Measurements from ENCODE around the gene BRIP1.
"Not testable (repeated sequence)": the region's sequence is repeated elsewhere in the genome, so short reads cannot be mapped to it uniquely, and the experiment has no call there.

Gene BRIP1

DNA sequence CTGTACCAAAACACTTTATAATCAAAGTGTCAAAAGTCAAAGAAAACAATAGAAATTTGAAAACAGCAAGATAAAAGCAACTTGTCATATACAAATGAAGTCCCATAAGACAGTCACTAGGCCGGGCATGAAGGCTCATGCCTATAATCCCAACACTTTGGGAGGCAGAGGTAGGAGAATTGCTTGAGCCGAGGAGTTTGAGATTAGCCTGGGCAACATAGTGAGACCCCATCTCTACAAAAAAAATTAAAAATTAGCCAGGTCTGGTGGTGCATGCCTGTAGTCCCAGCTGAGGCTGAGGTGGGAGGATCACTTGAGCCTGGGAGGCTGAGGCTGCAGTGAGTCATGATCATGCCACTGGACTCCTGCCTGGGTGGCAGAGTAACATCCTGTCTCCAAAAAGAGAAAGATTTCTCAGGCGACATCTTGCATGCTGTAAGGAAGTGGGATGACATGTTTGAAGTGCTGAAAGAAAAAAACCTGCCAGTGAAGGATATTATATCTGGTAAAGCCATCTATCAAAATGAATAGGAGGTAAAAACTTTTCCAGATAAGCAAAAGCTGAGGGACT lies 173.6 kb downstream of the BRIP1 start:
- 0 out of 22 replicates have a peak overlapping the region, but pooled peaks of 1 of the 11 experiments have one; percentile 13 for H3K4me2 ChIP-seq
- H3K4me1 ChIP-seq = peaks cover 0 to 6% (median 0%) of the 10 kb centered on the region in 10 experiments; a peak in 3 of 20 replicates
- H4K20me1 ChIP-seq = no peaks in the 10 kb centered on the region
- TF ChIP-seq Cebpa-rat (IDR thresholded peaks at IDR 0.05) = no peak
- no peak overlapping the region for H3K4me3 ChIP-seq
- no peak overlapping the region for H3K27ac ChIP-seq
- H3K9ac ChIP-seq = no peak overlapping the region
- H3K36me3 ChIP-seq = peaks cover 0 to 85% (median 48%) of the 10 kb centered on the region in 11 experiments; a peak in 17 of 22 replicates
- peaks cover 0 to 10% (median 0%) of the 10 kb centered on the region in 11 experiments; a peak in 4 of 22 replicates for H3K9me3 ChIP-seq (replicated peaks in 1 of 11)
- no peaks in the 10 kb centered on the region for H3K27me3 ChIP-seq

DNA sequence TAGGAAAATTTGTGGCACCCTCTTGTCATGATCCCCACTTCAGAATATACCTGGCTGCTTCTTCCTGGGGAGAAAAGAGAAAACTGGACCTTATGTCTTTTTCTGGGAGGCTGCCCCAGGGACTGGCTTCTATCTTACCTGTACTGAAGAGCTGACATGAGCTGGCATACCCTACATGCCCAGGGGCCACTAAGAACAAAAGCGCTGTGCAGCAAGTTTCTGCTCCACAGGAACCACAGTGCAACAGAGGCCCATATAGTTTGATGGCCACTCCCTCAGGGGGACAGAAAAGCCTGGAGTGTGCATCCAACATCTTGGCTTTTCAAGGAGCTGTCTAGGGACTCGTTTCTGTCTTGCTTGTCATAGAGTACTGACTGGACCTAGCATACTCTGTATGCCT lies 175.6 kb downstream of the BRIP1 start:
- Histone ChIP-seq H3K4me3 (no peak overlapping the region), H3K4me2 (no peak overlapping the region), H3K4me1 (peaks cover 0 to 6% (median 0%) of the 10 kb centered on the region in 10 experiments; a peak in 3 of 20 replicates), H3K36me3 (peaks cover 0 to 88% (median 64%) of the 10 kb centered on the region in 11 experiments; a peak in 17 of 22 replicates), H3K9me3 (replicated peaks in 1 of 11) (peaks cover 0 to 10% (median 0%) of the 10 kb centered on the region in 11 experiments; a peak in 4 of 22 replicates), H4K20me1 (no peaks in the 10 kb centered on the region), H3K9ac (no peak overlapping the region), H3K27ac (no peak overlapping the region), H3K27me3 (no peaks in the 10 kb centered on the region)
- TF ChIP-seq Cebpa-rat (IDR thresholded peaks at IDR 0.05) = no peak

DNA sequence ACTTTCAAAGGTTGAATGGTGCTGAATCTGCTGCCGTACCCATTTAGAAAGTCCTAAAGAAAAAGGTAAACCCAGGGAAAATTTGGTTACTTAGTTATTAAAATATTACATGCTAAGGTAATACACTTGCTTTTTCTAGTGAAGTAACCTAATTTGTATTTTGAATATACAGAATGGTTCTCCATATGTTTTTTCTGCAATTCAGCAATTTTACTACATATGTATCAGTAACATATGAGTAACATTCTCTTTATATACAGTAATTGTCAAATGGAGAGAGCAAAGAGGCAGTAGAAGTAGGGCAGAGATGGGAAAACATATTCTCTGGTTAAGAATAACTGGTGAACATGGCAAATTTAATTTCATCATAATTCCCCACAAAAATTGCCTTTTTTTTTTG lies 177.2 kb downstream of the BRIP1 start:
- Histone ChIP-seq H3K4me2 (no peak overlapping the region), H3K9me3 (replicated peaks in 1 of 11) (peaks cover 0 to 10% (median 0%) of the 10 kb centered on the region in 11 experiments; a peak in 4 of 22 replicates), H3K27ac (no peak overlapping the region), H3K36me3 (peaks cover 0 to 81% (median 52%) of the 10 kb centered on the region in 11 experiments; a peak in 17 of 22 replicates), H3K4me3 (no peak overlapping the region), H3K9ac (no peak overlapping the region), H3K4me1 (peaks cover 0 to 6% (median 0%) of the 10 kb centered on the region in 10 experiments; a peak in 3 of 20 replicates), H3K27me3 (no peaks in the 10 kb centered on the region), H4K20me1 (no peaks in the 10 kb centered on the region)
- TF ChIP-seq Cebpa-rat (IDR thresholded peaks at IDR 0.05) = no peak

DNA sequence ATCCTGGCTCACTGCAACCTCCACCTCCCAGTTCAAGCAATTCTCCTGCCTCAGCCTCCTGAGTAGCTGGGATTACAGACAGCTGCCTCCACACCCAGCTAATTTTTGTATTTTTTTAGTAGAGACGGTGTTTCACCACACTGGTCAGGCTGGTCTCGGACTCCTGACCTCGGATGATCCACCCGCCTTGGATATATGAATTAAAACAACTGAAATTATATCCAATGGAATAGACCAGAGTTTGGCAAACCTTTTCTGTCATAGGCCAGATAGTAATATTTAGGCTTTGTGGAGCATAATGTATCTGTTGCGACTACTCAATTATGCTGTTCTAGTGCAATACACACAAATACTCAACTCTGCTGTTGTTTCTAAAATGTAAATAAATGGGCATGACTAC lies 178.5 kb downstream of the BRIP1 start:
- Histone ChIP-seq H3K27ac (no peak overlapping the region), H3K4me1 (peaks cover 0 to 4% (median 0%) of the 10 kb centered on the region in 10 experiments; a peak in 3 of 20 replicates), H3K9me3 (replicated peaks in 1 of 11) (peaks cover 0 to 9% (median 0%) of the 10 kb centered on the region in 11 experiments; a peak in 4 of 22 replicates), H3K4me2 (no peak overlapping the region), H3K4me3 (no peak overlapping the region), H3K27me3 (no peaks in the 10 kb centered on the region), H3K36me3 (peaks cover 0 to 85% (median 53%) of the 10 kb centered on the region in 11 experiments; a peak in 17 of 22 replicates), H3K9ac (no peak overlapping the region), H4K20me1 (no peaks in the 10 kb centered on the region)
- no peak for TF ChIP-seq Cebpa-rat (IDR thresholded peaks at IDR 0.05)

DNA sequence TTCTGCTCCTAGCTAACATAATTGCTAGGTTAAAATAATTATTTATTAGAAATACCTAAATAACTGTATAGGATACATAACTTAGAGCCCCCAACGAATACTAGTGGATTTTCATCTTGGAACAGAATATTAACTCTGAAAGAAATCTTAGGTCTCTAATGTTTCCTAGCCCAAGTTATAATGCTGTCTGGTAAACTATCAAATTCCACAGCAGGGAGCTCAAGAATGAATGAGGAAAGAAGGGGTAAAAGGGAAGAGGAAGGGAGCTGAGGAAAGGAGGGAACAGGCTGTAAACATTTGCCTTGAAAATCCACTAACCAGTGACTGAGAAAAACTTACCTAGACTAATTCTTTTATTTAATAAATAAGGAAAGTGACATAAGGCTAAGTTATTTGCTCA lies 179.2 kb downstream of the BRIP1 start:
- no peaks in the 10 kb centered on the region for H3K27me3 ChIP-seq
- no peak overlapping the region for H3K4me3 ChIP-seq
- TF ChIP-seq Cebpa-rat (IDR thresholded peaks at IDR 0.05) = no peak
- no peak overlapping the region for H3K27ac ChIP-seq
- no peak overlapping the region for H3K4me2 ChIP-seq
- H3K36me3 ChIP-seq = peaks cover 0 to 79% (median 46%) of the 10 kb centered on the region in 11 experiments; a peak in 17 of 22 replicates
- no peaks in the 10 kb centered on the region for H4K20me1 ChIP-seq
- H3K9ac ChIP-seq = no peak overlapping the region
- no peaks in the 10 kb centered on the region for H3K4me1 ChIP-seq
- H3K9me3 ChIP-seq (replicated peaks in 1 of 11) = peaks cover 0 to 4% (median 0%) of the 10 kb centered on the region in 11 experiments; a peak in 2 of 22 replicates

DNA sequence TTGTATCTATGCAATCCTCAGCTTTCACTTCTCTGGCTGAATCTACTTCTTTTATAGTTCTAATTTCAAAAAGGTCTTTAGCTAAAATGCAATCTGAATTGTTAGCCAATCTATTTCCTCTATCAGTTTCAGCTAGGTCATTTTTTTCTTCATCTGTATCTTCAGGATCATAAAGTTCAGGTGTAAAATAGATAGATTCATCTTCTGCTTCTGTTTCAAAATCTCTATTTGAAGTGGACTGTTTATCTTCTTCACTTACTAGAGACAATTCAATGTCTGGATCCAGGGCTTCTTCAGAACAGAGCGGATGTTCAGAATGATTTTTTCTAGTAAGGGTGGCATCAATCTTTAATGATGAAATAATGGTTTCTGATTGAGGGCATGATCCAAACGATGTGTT lies 179.9 kb downstream of the BRIP1 start:
- Histone ChIP-seq H4K20me1 (no peaks in the 10 kb centered on the region), H3K36me3 (peaks cover 0 to 72% (median 39%) of the 10 kb centered on the region in 11 experiments; a peak in 15 of 22 replicates), H3K27me3 (no peaks in the 10 kb centered on the region), H3K4me3 (no peak overlapping the region), H3K4me1 (no peaks in the 10 kb centered on the region), H3K9ac (no peak overlapping the region), H3K9me3 (replicated peaks in 1 of 11) (no peaks in the 10 kb centered on the region), H3K4me2 (no peak overlapping the region), H3K27ac (no peak overlapping the region)
- no peak for TF ChIP-seq Cebpa-rat (IDR thresholded peaks at IDR 0.05)

DNA sequence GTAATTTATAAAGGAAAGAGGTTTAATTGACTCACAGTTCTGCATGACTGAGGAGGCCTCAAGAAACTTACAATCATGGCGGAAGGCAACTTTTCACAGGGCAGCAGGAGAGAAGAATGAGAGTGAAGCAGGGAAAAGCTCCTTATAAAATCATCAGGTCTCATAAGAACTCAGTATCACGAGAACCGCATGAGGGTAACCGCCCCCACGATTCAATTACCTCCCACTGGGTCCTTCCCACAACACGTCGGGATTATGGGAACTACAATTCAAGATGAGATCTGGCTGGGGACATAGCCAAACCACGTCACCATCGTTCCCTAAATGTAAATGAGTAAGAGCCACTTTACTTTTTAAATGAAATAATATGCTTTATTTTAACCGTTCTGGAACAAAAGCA lies 182.4 kb downstream of the BRIP1 start:
- Histone ChIP-seq H3K9ac (no peak overlapping the region), H3K27me3 (no peaks in the 10 kb centered on the region), H3K4me3 (no peak overlapping the region), H4K20me1 (no peaks in the 10 kb centered on the region), H3K36me3 (peaks cover 0 to 46% (median 26%) of the 10 kb centered on the region in 11 experiments; a peak in 14 of 22 replicates), H3K27ac (no peak overlapping the region), H3K4me1 (no peaks in the 10 kb centered on the region), H3K4me2 (no peak overlapping the region), H3K9me3 (replicated peaks in 1 of 11) (no peaks in the 10 kb centered on the region)
- no peak for TF ChIP-seq Cebpa-rat (IDR thresholded peaks at IDR 0.05)

DNA sequence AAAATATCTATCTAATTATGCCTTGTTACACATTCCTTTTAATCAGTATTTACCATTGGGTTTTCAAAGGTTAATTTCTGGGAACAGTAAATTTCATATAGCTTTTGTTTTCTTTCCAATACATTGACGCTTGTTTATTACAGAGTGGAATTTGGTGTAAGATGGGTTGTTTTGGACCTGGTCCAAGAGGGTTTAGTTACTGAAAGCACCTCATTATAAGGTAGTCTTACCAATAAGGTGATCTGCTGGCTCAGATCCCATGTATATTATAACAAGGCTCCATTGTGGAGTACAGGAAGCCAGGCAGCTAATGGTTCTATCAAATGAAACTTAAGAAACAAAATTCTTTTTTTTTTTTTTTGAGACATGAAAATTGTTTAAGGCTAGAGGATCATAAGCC lies 185.0 kb downstream of the BRIP1 start:
- Histone ChIP-seq H3K9ac (no peak overlapping the region), H4K20me1 (no peaks in the 10 kb centered on the region), H3K4me1 (no peaks in the 10 kb centered on the region), H3K27ac (no peak overlapping the region), H3K9me3 (replicated peaks in 1 of 11) (no peaks in the 10 kb centered on the region), H3K4me2 (no peak overlapping the region), H3K36me3 (peaks cover 0 to 22% (median 6%) of the 10 kb centered on the region in 11 experiments; a peak in 6 of 22 replicates), H3K4me3 (no peak overlapping the region), H3K27me3 (no peaks in the 10 kb centered on the region)
- TF ChIP-seq Cebpa-rat (IDR thresholded peaks at IDR 0.05) = no peak

DNA sequence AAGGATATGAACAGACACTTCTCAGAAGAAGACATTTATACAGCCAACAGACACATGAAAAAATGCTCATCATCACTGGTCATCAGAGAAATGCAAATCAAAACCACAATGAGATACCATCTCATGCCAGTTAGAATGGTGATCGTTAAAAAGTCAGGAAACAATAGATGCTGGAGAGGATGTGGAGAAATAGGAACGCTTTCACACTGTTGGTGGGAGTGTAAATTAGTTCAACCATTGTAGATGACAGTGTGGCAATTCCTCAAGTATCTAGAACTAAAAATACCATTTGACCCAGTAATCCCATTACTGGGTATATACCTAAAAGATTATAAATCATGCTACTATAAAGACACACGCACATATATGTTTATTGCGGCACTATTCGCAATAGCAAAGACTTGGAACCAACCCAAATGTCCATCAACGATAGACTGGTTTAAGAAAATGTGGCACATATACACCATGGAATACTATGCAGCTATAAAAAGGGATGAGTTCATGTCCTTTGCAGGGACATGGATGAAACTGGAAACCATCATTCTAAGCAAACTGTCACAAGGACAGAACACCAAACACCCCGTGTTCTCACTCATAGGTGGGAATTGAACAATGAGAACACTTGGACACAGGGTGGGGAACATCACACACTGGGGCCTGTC lies 186.0 kb downstream of the BRIP1 start:
- not testable (repeated sequence) for H4K20me1 ChIP-seq; H3K27me3 ChIP-seq; H3K27ac ChIP-seq; H3K4me2 ChIP-seq; H3K4me1 ChIP-seq; H3K4me3 ChIP-seq; H3K9ac ChIP-seq; H3K9me3 ChIP-seq (replicated peaks in 1 of 11)
- peaks cover 0 to 13% (median 0%) of the 10 kb centered on the region in 11 experiments; a peak in 4 of 22 replicates for H3K36me3 ChIP-seq

DNA sequence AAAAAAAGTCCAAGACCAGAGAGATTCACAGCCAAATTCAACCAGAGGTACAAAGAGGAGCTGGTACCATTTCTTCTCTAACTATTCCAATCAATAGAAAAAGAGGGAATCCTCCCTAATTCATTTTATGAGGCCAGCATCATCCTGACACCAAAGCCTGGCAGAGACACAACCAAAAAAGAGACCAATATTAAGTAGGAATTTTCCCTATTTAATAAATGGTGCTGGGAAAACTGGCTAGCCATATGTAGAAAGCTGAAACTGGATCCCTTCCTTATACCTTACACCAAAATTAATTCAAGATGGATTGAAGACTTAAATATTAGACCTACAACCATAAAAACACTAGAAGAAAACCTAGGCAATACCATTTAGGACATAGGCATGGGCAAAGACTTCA lies 186.8 kb downstream of the BRIP1 start:
- not testable (repeated sequence) for H3K4me3 ChIP-seq; H3K27ac ChIP-seq; H3K9me3 ChIP-seq (replicated peaks in 1 of 11); H3K4me1 ChIP-seq; H3K27me3 ChIP-seq; H4K20me1 ChIP-seq; H3K4me2 ChIP-seq; H3K9ac ChIP-seq
- H3K36me3 ChIP-seq = peaks cover 0 to 13% (median 0%) of the 10 kb centered on the region in 11 experiments; a peak in 4 of 22 replicates

DNA sequence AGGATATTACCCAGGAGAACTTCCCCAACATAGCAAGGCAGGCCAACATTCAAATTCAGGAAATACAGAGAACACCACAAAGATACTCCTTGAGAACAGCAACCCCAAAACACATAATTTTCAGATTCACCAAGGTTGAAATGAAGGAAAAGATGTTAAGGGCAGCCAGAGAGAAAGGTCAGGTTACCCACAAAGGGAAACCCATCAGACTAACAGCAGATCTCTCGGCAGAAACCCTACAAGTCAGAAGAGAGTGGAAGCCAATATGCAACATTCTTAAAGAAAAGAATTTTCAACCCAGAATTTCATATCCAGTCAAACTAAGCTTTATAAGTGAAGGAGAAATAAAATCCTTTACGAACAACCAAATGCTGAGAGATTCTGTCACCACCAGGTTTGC lies 188.7 kb downstream of the BRIP1 start:
- H3K9ac ChIP-seq; H3K36me3 ChIP-seq; H3K4me1 ChIP-seq; H3K4me2 ChIP-seq; H3K4me3 ChIP-seq; H3K27me3 ChIP-seq; H4K20me1 ChIP-seq; H3K9me3 ChIP-seq (replicated peaks in 1 of 11); H3K27ac ChIP-seq: not testable (repeated sequence)

DNA sequence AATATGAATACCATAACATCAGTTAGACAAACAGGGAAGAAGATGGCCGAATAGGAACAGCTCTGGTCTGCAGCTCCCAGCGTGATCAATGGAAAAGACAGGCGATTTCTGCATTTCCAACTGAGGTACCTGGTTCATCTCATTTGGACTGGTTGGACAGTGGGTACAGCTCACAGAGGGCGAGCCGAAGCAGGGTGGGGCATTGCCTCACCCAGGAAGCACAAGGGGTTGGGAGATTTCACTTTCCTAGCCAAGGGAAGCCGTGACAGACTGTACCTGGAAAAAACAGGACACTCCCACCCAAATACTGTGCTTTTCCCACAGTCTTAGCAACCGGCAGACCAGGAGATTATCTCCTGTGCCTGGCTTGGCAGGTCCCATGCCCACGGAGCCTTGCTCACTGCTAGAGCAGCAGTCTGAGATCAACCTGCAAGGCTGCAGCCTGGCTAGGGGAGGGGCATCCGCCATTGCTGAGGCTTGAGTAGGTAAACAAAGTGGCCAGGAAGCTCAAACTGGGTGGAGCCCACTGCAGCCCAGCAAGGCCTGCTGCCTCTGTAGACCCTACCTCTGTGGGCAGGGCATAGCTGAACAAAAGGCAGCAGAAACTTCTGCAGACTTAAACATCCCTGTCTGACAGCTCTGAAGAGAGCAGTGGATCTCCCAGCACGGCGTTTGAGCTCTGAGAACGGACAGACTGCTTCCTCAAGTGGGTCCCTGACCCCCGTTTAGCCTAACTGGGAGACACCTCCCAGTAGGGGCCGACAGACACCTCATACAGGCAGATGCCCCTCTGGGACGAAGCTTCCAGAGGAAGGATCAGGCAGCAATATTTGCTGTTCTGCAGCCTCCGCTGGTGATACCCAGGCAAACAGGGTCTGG lies 190.1 kb downstream of the BRIP1 start:
- not testable (repeated sequence) for H3K9ac ChIP-seq; H3K4me3 ChIP-seq; H3K36me3 ChIP-seq; H3K9me3 ChIP-seq (replicated peaks in 1 of 11); H3K27me3 ChIP-seq; H3K27ac ChIP-seq; H4K20me1 ChIP-seq; H3K4me2 ChIP-seq; H3K4me1 ChIP-seq
